HG02678 (cell line): Measurements from ENCODE around the gene NTN1.

Experiments
- ATAC-seq: cut with Tn5 transposase; IDR thresholded peaks from one replicate; pipeline ENCODE4 v1.9.1; 2021; ENCODE audit warnings: mild to moderate bottlenecking, moderate library complexity; ENCODE audit not compliant: unreplicated experiment

Gene NTN1

GRCh38 chr17:9116861-9117568 is 95.7 kb downstream of the NTN1 start:
- no peak for ATAC-seq

GRCh38 chr17:9120471-9120870 is 99.2 kb downstream of the NTN1 start:
- no peak for ATAC-seq

DNA sequence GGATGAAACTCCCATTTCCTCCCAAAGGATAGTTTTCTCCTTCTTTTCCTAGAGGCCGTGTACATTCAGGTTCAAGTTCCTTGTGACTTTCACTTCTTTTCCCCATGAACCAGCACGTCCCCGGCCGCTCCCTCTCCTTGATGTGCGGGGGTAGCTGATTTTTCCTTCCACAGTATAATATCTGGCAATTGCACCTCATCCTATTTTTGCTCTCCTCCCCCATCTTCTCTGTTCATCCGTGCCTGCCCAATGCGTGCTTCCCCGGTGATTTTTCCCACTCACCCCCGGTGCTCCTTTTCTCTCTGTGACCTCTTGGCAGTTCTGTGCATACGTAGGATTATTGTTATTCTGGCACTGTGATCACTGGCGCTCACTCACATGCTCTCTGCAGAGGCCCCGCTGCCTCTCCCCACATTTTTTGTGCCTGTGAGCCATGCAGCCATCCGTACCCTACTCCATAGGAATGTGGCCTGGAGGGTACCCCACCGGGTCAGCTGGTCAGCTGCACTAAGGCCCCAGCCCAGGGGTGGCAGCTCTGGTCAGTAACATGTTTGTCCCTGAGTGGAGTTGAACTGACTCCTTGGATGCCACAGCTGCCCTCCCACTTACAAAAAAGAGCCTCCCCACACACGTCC is 100.0 kb downstream of the NTN1 start:
- no peak for ATAC-seq

DNA sequence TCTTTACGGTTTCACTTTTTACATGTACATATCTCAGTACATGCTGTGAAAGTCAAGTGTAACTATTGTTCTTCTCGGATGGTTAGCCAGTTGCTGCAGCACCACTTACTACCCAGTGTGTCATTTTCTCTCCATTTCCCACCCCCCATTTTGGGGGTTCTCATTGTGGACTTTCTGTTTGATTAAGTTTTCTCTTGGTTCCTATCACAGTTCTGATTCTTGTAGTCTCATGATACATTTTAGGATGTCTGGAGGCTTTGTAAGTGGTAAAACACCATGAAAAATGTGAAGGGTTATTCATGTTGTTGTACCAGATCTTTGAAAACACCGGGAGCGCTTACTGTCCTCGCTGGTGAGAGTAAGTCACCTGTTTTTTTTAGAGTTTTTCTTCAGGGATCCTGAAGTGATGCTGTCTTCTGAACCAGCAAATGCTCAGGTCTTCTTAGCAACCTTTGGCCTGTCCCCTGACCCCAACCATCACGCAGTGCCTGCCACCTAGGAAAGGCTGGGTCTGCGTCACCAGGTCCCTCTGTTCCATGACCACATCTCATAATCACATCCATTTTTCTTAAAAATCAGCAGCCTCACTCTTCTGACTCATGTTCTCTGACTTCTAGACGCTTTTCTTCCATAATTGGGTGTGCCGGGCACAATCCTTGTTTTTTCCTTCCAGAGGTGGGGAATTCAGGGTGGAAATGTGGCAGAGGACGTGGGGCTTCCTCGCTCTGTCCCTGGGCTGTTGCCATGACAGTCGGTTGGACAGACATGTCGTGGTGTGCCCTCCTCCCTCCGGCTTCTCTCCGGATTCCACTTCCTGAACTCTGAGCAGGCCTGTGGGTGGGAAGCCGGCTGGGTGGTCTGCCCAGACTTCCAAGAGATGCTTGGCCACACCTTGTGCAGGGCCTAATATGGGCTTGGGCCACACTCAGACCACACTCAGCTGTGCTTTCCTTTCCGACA is 102.6 kb downstream of the NTN1 start:
- ATAC-seq = no peak

DNA sequence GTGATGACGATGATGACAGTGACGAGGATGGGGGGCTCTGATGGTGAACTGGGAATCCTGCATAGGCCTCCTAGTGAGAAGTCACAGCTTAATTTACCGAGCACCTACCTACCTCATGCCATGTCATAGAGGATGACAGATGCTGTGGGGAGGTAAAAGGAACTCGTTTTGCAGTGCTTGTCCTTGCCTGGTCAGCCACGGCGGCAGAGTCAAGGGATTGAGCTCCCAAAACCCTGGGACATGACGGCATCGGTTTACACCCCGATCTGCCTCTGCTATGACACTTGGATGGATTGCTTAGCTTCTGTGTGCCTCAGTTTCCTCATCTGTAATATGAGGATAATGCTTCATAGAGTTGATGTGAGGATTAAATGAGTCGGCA is 103.2 kb downstream of the NTN1 start:
- no peak for ATAC-seq

- no peak for ATAC-seq
These were observed 104.4 kb downstream of the NTN1 start for GRCh38 chr17:9125722-9126121.

DNA sequence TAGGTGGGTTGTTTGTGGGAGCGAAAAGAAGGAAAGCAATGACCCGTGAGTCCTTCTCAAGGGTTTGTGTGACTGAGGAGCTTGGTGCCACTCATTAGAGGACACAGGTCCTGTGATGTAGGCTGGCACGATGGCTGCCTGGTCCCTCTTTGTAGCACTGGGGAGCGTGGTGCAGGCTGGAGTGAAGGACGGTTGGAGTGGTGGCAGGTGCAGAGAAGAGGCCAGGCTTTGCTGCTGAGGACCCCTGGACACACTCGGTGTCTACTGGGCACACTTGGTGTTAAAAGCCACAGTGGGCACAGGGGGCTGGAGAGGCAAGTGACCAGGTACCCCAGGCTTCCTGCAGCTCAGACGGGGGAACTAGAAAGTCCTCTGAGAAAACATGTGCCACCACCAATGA is 106.0 kb downstream of the NTN1 start:
- no peak for ATAC-seq

DNA sequence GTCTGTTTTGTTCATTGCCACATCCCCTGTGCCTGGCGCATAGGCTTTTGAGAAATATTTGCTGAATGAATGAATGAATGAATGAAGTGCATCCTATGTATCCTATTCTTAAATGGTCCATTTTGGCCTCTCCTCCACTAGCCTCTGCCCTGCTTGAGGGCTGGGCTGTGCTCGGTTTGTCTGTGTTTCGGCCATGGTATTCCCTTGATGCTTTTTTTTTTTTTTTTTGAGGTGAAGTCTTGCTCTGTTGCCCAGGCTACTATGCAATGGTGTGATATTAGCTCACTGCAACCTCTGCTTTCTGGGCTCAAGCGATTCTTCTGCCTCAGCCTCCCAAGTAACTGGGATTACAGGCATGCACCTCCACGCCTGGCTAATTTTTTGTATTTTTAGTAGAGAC is 110.1 kb downstream of the NTN1 start:
- no peak for ATAC-seq

DNA sequence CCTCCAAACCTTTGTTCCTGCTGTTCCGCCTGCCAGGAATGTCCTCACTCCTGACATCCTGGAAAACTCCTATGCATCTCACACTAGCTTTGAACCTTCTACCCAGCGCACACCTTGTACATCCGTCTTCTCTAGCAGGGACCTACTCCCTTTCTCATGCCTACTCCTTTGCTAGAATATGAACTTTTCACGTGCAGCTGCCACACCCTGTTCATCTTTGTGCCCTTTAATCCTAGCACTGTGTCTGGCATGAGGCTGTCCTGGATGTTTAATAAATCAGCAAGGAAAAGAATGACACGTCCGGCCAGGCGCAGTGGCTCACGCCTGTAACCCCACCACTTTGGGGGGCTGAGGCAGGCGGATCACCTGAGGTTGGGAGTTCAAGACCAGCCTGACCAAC is 111.0 kb downstream of the NTN1 start:
- ATAC-seq = no peak

GRCh38 chr17:9132944-9133610 is 111.8 kb downstream of the NTN1 start:
- no peak for ATAC-seq

DNA sequence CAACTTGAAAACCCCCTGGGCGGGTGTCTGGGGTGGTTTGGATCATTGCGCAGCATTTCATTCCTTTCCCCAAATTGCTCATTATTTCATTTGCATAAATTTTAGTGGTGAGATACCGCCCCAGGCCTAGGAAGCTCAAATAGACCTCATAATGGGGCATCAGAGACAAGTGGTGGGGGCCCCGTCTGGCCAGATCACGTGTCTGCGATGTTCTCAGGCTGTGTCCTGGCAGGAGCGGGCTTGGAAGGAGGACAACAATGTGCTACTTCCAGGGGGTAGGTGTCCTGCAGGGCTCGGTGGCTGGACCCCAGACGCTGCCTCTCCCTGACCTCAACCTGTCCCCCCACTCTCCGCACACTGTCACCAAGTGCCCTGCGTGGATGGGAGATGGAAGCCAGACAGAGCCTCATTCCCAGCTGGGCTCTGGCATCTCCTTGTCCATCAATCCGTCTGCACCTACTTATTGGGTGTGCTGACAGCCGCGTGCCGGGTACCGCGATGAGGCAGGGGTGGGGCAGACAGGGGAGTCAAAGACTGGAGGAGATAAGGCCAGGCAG is 116.9 kb downstream of the NTN1 start:
- no peak for ATAC-seq

- ATAC-seq = no peak
These were observed 118.4 kb downstream of the NTN1 start for GRCh38 chr17:9139695-9140094.

GRCh38 chr17:9140550-9141424 is 119.5 kb downstream of the NTN1 start:
- no peak for ATAC-seq

- no peak for ATAC-seq
These were observed 120.1 kb downstream of the NTN1 start for GRCh38 chr17:9141425-9141753.

- ATAC-seq = no peak
These were observed 121.6 kb downstream of the NTN1 start for GRCh38 chr17:9142772-9143494.

- ATAC-seq = no peak
These were observed 123.4 kb downstream of the NTN1 start for GRCh38 chr17:9144502-9145249.

- no peak for ATAC-seq
These were observed 124.8 kb downstream of the NTN1 start for GRCh38 chr17:9146064-9146463.

- ATAC-seq = no peak
These were observed 127.7 kb downstream of the NTN1 start for GRCh38 chr17:9148905-9149525.
